NCI-H748 (cell line): ENCODE measurements around the gene KAT8.
A peak's percentile ranks its signal among the peaks of the same experiment; 100 is the strongest.
"Not testable (repeated sequence)": the region's sequence is repeated elsewhere in the genome, so short reads cannot be mapped to it uniquely, and the experiment has no call there.

Experiments used
- DNase-seq: peaks from one replicate; lab custom pipeline; 2025; ENCODE audit not compliant: unreplicated experiment; lab: John Stamatoyannopoulos, UW

Gene KAT8

GRCh38 chr16:31083556-31083955 is 33.9 kb upstream of the KAT8 start:
- no peak for DNase-seq

- DNase-seq = no peak
Measured at GRCh38 chr16:31083981-31084380, 33.5 kb upstream of the KAT8 start.

- no peak for DNase-seq
Measured at GRCh38 chr16:31084584-31085302, 32.7 kb upstream of the KAT8 start.

GRCh38 chr16:31085411-31085810 is 32.1 kb upstream of the KAT8 start:
- DNase-seq = no peak

- no peak for DNase-seq
Measured at GRCh38 chr16:31085873-31086628, 31.4 kb upstream of the KAT8 start.

GRCh38 chr16:31086629-31086906 is 30.9 kb upstream of the KAT8 start:
- no peak for DNase-seq

GRCh38 chr16:31087481-31087880 is 30.0 kb upstream of the KAT8 start:
- DNase-seq = no peak

GRCh38 chr16:31087971-31088370 is 29.5 kb upstream of the KAT8 start:
- DNase-seq = no peak

- no peak for DNase-seq
Measured at GRCh38 chr16:31088459-31089183, 28.8 kb upstream of the KAT8 start, which contains the start of gene PRSS53. Gene PRSS53 (minus strand): TSS chr16:31088943. CDS start chr16:31088809, 134 bp downstream.

GRCh38 chr16:31089199-31089598 is 28.3 kb upstream of the KAT8 start:
- DNase-seq = no peak

GRCh38 chr16:31090540-31090939 is 26.9 kb upstream of the KAT8 start:
- no peak for DNase-seq

GRCh38 chr16:31092330-31092729 is 25.1 kb upstream of the KAT8 start:
- DNase-seq = no peak

GRCh38 chr16:31093132-31093703 is 24.2 kb upstream of the KAT8 start:
- DNase-seq = peak; percentile 49

GRCh38 chr16:31094088-31094423 is 23.4 kb upstream of the KAT8 start:
- DNase-seq = peak; percentile 32

- DNase-seq = peak; percentile 97
Measured at GRCh38 chr16:31094424-31095120, 22.9 kb upstream of the KAT8 start, which contains the start of gene VKORC1. Gene VKORC1 (minus strand): TSS chr16:31094797. CDS start chr16:31094729, 68 bp downstream.

- DNase-seq = no peak
Measured at GRCh38 chr16:31099860-31100638, 17.4 kb upstream of the KAT8 start.

GRCh38 chr16:31100876-31101641 is 16.4 kb upstream of the KAT8 start:
- DNase-seq = not testable (repeated sequence)

- DNase-seq = peak; percentile 23
Measured at GRCh38 chr16:31105677-31106213, 11.7 kb upstream of the KAT8 start.
